Skeletal muscle tissue (tissue), 4 donors: ENCODE results near the gene GCN1. TPM values are rescaled to one million over a fixed set of nuclear protein-coding genes. Genes with fewer than 3 reads are reported as not detected.
"Not testable (repeated sequence)": the region's sequence is repeated elsewhere in the genome, so short reads cannot be mapped to it uniquely, and the experiment has no call there.

Experiments
- H3K27ac ChIP-seq: one replicate; pipeline ENCODE4 v1.7.0; 2013; ENCODE audit warnings: mild to moderate bottlenecking, low read depth, low read length, inconsistent platforms
- H3K27me3 ChIP-seq, 3 donors: one replicate each; pipeline ENCODE4 v1.7.0; 2013; ENCODE audit warnings: low read length in 3 of 3; ENCODE audit not compliant: control insufficient read depth in 3 of 3, insufficient read depth in 3 of 3
- H3K36me3 ChIP-seq, 3 donors: one replicate each; pipeline ENCODE4 v1.7.0; 2013; ENCODE audit warnings: low read length in 3 of 3; ENCODE audit not compliant: control insufficient read depth in 3 of 3, insufficient read depth in 3 of 3
- H3K4me1 ChIP-seq, 3 donors: one replicate each; pipeline ENCODE4 v1.7.0; 2013; ENCODE audit warnings: low read length in 3 of 3, mild to moderate bottlenecking in 3 of 3; ENCODE audit not compliant: control insufficient read depth in 3 of 3, insufficient read depth in 3 of 3
- H3K4me3 ChIP-seq, 3 donors: one replicate each; pipeline ENCODE4 v1.7.0; 2013; ENCODE audit warnings: low read length in 3 of 3
- H3K9ac ChIP-seq, 3 donors: one replicate each; pipeline ENCODE4 v1.7.0; 2013; ENCODE audit warnings: low read length in 3 of 3, mild to moderate bottlenecking in 3 of 3, moderate library complexity in 2 of 3, low read depth in 1 of 3
- H3K9me3 ChIP-seq, 3 donors: one replicate each; pipeline ENCODE4 v1.7.0; 2013; ENCODE audit warnings: low read length in 3 of 3; ENCODE audit not compliant: control insufficient read depth in 3 of 3
- total RNA-seq: library from RNA; depleted of rRNA; stranded (reverse); fragments of >200 nt; gene quantifications from one replicate; pipeline ENCODE4 v1.2.3, GENCODE V29; 2014
- donor health status: Osteomylitis.

The GCN1 gene
- total RNA-seq, 1 donor from 2014 or later, result 87.2 TPM

DNA sequence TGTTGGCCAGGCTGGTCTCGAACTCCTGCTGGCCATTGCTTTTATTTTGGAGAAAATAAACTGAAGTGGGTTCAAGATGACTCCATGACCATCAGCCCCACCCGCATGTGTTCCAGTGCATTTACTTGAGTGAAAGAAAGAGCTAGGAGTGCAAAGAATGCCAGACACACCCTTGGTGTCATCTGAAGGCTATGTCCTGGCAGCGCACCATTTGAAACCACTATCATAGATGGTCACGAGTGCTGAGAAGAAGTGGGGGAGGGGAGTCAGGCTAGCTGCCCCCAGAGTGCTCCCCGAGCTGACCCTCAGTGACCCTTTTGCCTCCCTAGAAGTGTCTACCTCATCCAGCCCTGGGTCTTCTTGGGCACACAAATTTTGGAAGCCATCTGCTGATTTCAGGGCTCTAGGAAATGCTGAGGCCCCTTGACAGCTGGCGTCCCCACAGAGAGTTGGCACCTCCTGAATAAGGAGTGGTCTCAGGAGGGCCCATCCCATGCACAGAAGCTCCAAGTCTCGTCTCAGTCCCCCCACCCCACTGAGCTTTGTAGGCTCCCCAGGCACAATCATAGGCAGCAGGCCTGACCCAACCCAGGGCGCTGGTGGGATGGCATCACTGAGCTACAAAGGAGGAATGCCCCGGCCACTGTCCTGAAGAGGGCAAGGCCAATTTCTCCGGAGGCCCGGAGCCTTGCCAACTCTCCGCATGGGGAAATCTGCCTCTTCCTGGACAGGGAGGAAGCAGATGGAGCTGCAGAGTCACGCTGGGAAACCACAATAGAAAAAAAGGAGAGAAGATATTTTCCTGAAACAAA, 43.1 kb upstream of the GCN1 start:
- peak overlapping the region in 2 of 3 donors; percentile 8 to 47 for H3K4me3 ChIP-seq
- peak overlapping the region; percentile 92 for H3K27ac ChIP-seq
- no peaks in the 10 kb centered on the region for H3K27me3 ChIP-seq
- peaks cover 93% of the 10 kb centered on the region in 3 donors for H3K4me1 ChIP-seq
- H3K36me3 ChIP-seq, result peaks cover 0 to 3% (median 0%) of the 10 kb centered on the region in 3 donors
- no peaks in the 10 kb centered on the region for H3K9me3 ChIP-seq
- H3K9ac ChIP-seq, result peak overlapping the region; percentile 24 to 65 (median 60)

DNA sequence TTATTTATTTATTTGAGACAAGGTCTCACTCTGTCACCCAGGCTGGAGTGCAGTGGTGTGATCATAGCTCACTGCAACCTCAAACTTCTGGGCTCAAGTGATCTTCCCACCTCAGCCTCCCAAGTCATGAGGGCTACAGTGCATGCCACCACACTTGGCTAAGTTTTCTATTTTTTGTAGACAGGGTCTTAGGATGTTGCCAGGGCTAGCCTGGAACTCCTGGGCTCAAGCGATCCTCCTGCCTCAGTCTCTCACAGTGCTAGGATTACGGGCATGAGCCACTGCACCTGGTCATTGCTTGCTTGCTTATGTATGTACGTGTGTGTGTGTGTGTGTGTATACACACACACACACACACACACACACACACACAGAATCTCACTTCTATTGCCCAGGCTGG, 42.3 kb upstream of the GCN1 start:
- H3K36me3 ChIP-seq, H3K4me3 ChIP-seq, H3K9ac ChIP-seq, H3K9me3 ChIP-seq, H3K27me3 ChIP-seq: not testable (repeated sequence)
- Histone ChIP-seq H3K27ac (peak overlapping the region; percentile 92), H3K4me1 (peaks cover 93% of the 10 kb centered on the region in 3 donors)

DNA sequence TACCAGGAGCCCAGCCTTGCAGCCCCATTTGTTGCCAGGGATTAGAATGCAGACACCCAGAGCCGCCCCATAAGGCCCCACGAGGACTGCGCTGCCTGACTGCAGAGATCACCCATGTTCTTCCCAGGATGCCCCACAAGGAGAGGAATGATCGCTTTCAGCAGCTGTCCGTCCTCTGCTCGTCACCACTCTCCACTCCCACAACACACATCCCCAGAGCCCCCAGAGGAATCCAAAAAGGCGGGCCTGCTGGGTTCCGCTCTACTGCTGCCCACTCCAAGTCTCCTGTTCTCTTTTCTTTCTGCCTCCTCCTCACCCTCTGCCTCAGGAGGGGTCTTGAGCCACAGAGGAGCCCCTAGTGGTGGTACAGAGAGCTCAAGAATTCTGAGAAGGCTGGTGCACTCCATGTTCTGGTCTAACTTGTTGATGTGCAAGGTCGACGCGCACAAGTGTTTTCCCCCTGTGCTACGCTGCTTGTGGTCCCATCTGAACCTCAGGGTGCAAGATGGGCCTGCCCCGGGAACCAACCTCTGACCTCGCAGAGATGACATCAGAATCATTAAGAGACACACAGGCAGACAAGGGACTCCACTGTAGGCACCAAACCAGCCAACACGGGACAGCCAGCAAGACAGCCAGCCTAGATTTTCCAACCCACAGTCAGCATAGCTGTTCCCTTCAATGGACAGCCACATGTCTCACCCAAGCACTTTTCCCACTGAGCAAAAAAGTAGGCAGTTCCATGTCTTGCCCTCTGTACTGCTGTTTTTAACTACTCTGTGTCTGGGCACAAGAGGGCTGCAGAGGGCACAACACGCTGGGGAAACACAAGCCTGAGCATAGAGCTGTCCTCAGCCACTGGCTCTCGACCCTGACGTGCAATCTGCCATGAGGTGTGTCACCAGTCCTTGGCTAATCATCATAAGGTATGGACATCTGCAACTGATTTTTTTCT, 41.1 kb upstream of the GCN1 start:
- Histone ChIP-seq H3K4me1 (peaks cover 93% of the 10 kb centered on the region in 3 donors), H3K36me3 (no peaks in the 10 kb centered on the region), H3K9me3 (no peaks in the 10 kb centered on the region), H3K9ac (peak overlapping the region; percentile 71 to 78 (median 74)), H3K4me3 (peak overlapping the region; percentile 45 to 55 (median 54)), H3K27me3 (no peaks in the 10 kb centered on the region), H3K27ac (peak overlapping the region; percentile 99)

DNA sequence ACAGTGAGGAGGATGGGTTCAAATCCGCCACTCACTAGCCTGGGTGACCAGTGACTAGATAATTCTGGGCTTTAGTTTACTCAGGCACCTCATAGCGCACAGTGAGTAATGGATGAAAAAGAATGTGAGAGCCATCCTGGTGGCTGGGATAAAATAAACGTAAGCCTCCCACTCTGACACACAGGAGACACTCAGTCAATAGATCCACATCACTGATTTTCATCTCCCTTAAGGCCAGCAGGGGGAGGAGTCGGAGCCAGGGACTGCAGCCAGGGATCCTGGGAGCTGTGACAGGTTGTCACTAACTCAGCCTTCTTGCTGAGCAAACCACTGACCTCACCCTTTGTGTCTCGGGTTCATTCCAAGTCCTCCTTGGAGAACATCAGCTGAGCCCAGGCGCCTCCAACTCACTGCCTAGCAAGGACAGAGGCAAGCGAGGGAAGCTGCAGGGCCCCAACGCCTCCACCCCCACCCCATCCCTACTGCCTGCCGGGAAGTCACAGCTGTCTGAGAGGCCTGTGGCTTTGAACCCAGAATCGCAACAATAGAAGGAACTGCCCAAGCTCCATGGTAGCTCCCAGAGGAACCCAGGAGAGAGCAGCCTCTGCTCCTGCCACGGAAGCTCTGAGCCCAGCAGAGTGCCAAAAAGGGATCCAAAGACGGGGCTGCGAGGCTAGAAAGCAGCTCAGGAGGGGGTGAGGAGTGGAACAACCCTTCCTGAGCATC, 40.3 kb upstream of the GCN1 start:
- peak overlapping the region; percentile 71 to 78 (median 74) for H3K9ac ChIP-seq
- H3K9me3 ChIP-seq, result no peaks in the 10 kb centered on the region
- H3K4me3 ChIP-seq, result peak overlapping the region; percentile 45 to 55 (median 54)
- H3K27ac ChIP-seq, result peak overlapping the region; percentile 99
- H3K36me3 ChIP-seq, result no peaks in the 10 kb centered on the region
- peaks cover 93% of the 10 kb centered on the region in 3 donors for H3K4me1 ChIP-seq
- no peaks in the 10 kb centered on the region for H3K27me3 ChIP-seq

DNA sequence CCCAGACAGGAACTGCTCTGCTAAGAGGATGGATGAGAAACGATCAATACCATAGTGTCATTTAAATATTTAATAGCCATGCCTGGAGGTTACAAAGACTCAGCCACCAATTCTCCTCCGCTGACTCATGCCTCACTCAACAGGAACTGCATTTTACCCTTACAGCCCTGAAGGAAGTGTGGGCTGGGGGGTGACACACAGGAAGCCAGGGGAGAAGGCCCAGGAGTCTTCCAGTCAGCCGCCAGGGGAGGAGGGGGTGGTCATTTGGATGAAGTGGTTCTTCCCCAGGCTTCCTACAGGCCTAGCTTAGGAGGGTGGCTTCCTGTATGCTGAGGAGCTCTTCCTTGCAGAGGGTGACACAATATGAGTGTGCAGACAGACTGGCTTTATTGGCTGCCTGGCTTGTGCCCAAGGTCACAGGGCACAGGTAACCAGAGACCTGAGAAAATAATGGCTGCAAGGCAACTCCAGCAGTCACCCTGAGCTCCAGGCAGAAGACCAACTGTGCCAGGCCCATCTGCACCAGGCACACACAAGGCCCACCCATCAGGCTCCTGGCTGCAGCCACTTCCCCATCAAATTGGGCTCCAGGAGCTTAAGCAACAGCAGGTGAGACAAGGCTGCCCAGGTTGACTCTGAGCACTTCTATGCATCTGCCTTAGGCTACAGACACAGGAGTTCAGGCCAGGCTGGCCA, 36.9 kb upstream of the GCN1 start:
- no peaks in the 10 kb centered on the region for H3K27me3 ChIP-seq
- peaks cover 0 to 3% (median under 1%) of the 10 kb centered on the region in 3 donors for H3K36me3 ChIP-seq
- H3K4me1 ChIP-seq, result peaks cover 92 to 98% (median 94%) of the 10 kb centered on the region in 3 donors
- peak overlapping the region; percentile 39 to 58 (median 51) for H3K4me3 ChIP-seq
- peak overlapping the region; percentile 57 to 82 (median 78) for H3K9ac ChIP-seq
- H3K9me3 ChIP-seq, result no peaks in the 10 kb centered on the region
- peak overlapping the region; percentile 99 for H3K27ac ChIP-seq

DNA sequence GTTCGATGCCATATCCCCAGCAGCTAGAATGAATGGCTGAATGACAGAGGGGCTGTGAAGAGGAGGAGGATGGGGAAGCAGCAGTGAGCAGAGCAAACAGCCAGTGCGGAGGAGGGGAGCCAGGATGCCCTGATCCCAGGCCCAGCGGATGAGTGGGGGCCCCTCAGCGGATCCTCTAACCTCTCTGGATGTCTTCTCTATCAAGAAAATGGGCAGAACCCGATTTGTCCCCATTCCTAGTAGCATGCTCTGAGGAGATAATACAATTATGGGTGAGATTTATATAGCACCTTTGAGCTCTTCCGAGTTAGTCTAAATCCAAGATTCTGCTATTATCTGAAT, 36.4 kb upstream of the GCN1 start:
- no peaks in the 10 kb centered on the region for H3K9me3 ChIP-seq
- H3K27ac ChIP-seq, result peak overlapping the region; percentile 99
- peak overlapping the region; percentile 57 to 82 (median 78) for H3K9ac ChIP-seq
- peaks cover 92 to 99% (median 95%) of the 10 kb centered on the region in 3 donors for H3K4me1 ChIP-seq
- peaks cover 0 to 5% (median 4%) of the 10 kb centered on the region in 3 donors for H3K36me3 ChIP-seq
- no peaks in the 10 kb centered on the region for H3K27me3 ChIP-seq
- H3K4me3 ChIP-seq, result peak overlapping the region; percentile 32 to 51 (median 39)

DNA sequence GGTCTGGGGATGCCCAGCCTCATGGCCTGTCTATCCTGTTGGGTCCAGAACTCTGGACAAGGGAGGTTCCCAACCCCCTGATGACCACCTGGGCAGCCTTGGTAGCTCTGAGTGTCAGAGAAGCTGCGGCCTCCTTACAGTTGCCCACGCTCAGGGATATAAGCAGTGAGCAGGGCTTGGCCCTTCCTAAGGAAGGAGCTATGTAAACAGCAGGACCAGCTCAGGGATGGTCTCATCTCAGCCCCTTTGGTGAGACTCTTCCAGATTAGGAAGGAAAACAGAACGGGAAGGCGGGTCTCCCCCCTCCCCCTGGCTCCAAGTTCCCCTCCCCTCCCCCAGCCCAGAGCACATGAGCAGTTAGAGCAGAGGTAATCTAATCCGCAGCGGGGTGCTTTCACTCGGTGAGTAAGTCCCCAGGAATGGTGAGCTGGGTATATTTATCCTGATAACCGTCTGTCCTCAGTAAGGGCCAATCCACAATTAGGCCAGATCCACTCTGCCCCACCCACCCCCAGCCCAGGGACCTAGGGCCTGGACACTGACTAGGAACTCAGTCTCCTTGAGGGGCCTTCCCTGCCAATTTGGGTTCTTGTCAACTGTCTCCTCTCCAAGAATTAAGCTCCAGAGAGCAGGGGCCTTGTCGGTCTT, 35.9 kb upstream of the GCN1 start:
- Histone ChIP-seq H3K4me3 (peak overlapping the region; percentile 39 to 61 (median 58)), H3K9ac (peak overlapping the region; percentile 82 to 89 (median 89)), H3K4me1 (peaks cover 92 to 99% (median 95%) of the 10 kb centered on the region in 3 donors), H3K27ac (peak overlapping the region; percentile 99), H3K36me3 (peaks cover 0 to 7% (median 5%) of the 10 kb centered on the region in 3 donors), H3K27me3 (no peaks in the 10 kb centered on the region), H3K9me3 (no peaks in the 10 kb centered on the region)

DNA sequence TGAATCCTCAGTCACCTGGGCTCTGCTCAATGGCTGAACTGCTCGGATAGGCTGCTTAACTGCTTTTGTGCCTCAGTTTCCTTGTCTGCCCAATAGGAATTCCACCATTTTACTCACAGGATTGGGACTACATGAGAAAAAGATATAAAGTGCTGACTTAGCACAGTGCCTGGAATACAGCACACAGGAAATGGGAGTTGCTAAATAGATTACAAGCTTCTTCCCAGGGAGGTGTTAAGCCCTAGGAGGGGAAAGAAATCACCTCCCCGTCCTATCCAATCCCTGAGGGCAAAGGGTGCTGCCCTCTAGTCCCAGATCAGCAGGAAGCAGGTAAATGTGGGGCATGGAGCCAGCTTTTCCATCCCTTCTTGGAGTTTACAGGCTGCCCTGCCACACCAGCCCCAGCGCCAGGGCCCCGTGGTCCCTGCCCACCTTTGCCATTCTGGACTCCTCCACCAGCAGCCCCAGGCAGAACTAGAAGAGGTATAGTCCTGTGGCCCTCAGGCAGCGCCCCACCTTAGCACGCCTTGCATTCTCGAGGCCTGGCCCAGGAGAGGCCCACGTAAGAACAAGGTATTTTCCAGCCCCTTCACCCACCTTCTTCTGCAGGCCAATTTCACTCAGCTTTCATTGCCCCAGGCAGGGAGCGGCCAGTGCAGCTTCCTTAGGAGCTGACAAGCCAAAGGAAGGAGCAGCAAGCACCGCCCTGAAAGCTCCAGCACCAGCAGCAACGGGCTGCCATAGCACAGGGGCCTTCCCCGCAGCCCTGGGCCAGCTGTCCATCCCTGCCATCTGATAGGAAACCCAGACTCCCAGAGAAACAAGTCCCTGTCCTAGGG, 35.2 kb upstream of the GCN1 start:
- Histone ChIP-seq H3K27ac (peak overlapping the region; percentile 99), H3K27me3 (no peaks in the 10 kb centered on the region), H3K4me1 (peaks cover 92 to 99% (median 95%) of the 10 kb centered on the region in 3 donors), H3K4me3 (peak overlapping the region; percentile 33 to 61 (median 58)), H3K36me3 (peaks cover 0 to 7% (median 5%) of the 10 kb centered on the region in 3 donors), H3K9me3 (no peaks in the 10 kb centered on the region), H3K9ac (peak overlapping the region; percentile 82 to 89 (median 89))
